Keratinocyte (primary cell): ENCODE data around the gene PCDHAC1. TPM values are rescaled to one million over a fixed set of nuclear protein-coding genes. Genes with fewer than 3 reads are reported as not detected.
A peak's percentile ranks its signal among the peaks of the same experiment; 100 is the strongest.

ENCODE experiments used
- DNase-seq: peaks from one replicate; pipeline ENCODE4 v3.0.0-alpha.2; 2011; ENCODE audit warnings: low read depth, missing footprints, low spot score
- FAIRE-seq: peaks from 2 replicates; lab custom pipeline; 2011; peaks lifted over from hg19 to GRCh38; lab: Jason Lieb, UNC
- H2AFZ ChIP-seq: 2 replicates; pipeline ENCODE4 v1.6.0; 2012; ENCODE audit warnings: low read length, control low read depth, inconsistent platforms; ENCODE audit not compliant: control insufficient read depth
- H3K27ac ChIP-seq: 2 replicates; pipeline ENCODE4 v1.5.1; 2011; ENCODE audit warnings: low read length; ENCODE audit not compliant: control insufficient read depth, insufficient read depth
- H3K27me3 ChIP-seq: 3 replicates; pipeline ENCODE4 v1.6.0; 2011; ENCODE audit warnings: low read length; ENCODE audit not compliant: control insufficient read depth, insufficient read depth; ENCODE audit errors: extremely low read depth
- H3K36me3 ChIP-seq, 2 experiments: 2 replicates in 1 of 2; 3 replicates in 1 of 2; pipeline ENCODE4 v1.5.1; 2011; ENCODE audit warnings: low read length in 2 of 2, mild to moderate bottlenecking in 1 of 2; ENCODE audit not compliant: control insufficient read depth in 2 of 2, insufficient read depth in 2 of 2; ENCODE audit errors: extremely low read depth in 1 of 2
- H3K4me1 ChIP-seq: 3 replicates; pipeline ENCODE4 v1.5.1; 2011; ENCODE audit warnings: low read length; ENCODE audit not compliant: control insufficient read depth, insufficient read depth; ENCODE audit errors: extremely low read depth
- H3K4me2 ChIP-seq: 3 replicates; pipeline ENCODE4 v1.6.0; 2011; ENCODE audit warnings: low read depth, low read length; ENCODE audit not compliant: control insufficient read depth, insufficient read depth; ENCODE audit errors: extremely low read depth
- H3K4me3 ChIP-seq, 3 experiments: fragments of 200-600 bp in 1 of 3; sonication (generic) in 1 of 3; 2 replicates in 2 of 3; 3 replicates in 1 of 3; pipeline ENCODE4 v1.5.1; 2011 to 2016; ENCODE audit warnings: low read length in 3 of 3, mild to moderate bottlenecking in 3 of 3, control low read depth in 2 of 3, inconsistent platforms in 1 of 3, low read depth in 1 of 3, mixed read lengths in 1 of 3, mixed run types in 1 of 3, moderate library complexity in 1 of 3; ENCODE audit not compliant: control insufficient read depth in 2 of 3, insufficient read depth in 2 of 3; ENCODE audit errors: extremely low read depth in 1 of 3
- H3K79me2 ChIP-seq: 2 replicates; pipeline ENCODE4 v1.6.0; 2012; ENCODE audit warnings: low read length; ENCODE audit not compliant: control insufficient read depth, insufficient read depth
- H3K9ac ChIP-seq: 3 replicates; pipeline ENCODE4 v1.6.0; 2011; ENCODE audit warnings: low read length; ENCODE audit not compliant: control insufficient read depth, insufficient read depth; ENCODE audit errors: extremely low read depth
- H3K9me1 ChIP-seq: 3 replicates; pipeline ENCODE4 v1.6.0; 2011; ENCODE audit warnings: low read length; ENCODE audit not compliant: control insufficient read depth, insufficient read depth; ENCODE audit errors: extremely low read depth
- H3K9me3 ChIP-seq: 2 replicates; pipeline ENCODE4 v1.5.1; 2012; ENCODE audit warnings: low read depth, low read length; ENCODE audit not compliant: control insufficient read depth
- H4K20me1 ChIP-seq: 3 replicates; pipeline ENCODE4 v1.6.0; 2011; ENCODE audit warnings: low read length; ENCODE audit not compliant: control insufficient read depth, insufficient read depth; ENCODE audit errors: extremely low read depth
- EZH2 ChIP-seq: IDR thresholded peaks from one replicate; pipeline ENCODE4 v1.6.1; 2012; ENCODE audit warnings: inconsistent platforms, mild to moderate bottlenecking, low read length, moderate library complexity
- dilution Hi-C: fragments of 300-500 bp; cut with MboI; formaldehyde crosslinking; loops from one replicate; pipeline ENCODE4 v1.7.0; 2020; ENCODE audit warnings: low sequenced_read_pairs; ENCODE audit not compliant: extremely low pct_ligation_motif_present
- polyA plus RNA-seq, 5 experiments: library from polyadenylated mRNA; depleted of rRNA in 3 of 5; stranded (reverse) in 3 of 5; stranded (forward) in 1 of 5; unstranded in 1 of 5; fragments of >200 nt; gene quantifications; 1 replicate in 1 of 5; 2 replicates in 3 of 5; 3 replicates in 1 of 5; pipeline versions ENCODE4 v1.2.1 to v1.2.3, GENCODE V29; 2011 to 2012; ENCODE audit warnings: missing spikeins in 2 of 5, low read depth in 1 of 5, low replicate concordance in 1 of 5
- TF ChIP-seq, protein P1 (sequence below), 3 experiments: IDR thresholded peaks in 1 of 3; conservative IDR thresholded peaks in 1 of 3; optimal IDR thresholded peaks in 1 of 3; 2 replicates in 2 of 3; 3 replicates in 1 of 3; pipeline versions ENCODE3 to v1.5.1; 2011; ENCODE audit warnings: low read length in 3 of 3, mild to moderate bottlenecking in 3 of 3, moderate library complexity in 2 of 3, control low read depth in 1 of 3, inconsistent platforms in 1 of 3; ENCODE audit not compliant: insufficient read depth in 2 of 3; ENCODE audit errors: extremely low read depth in 1 of 3

The PCDHAC1 gene
- polyA plus RNA-seq, 1 donor (not counting 4 experiments of a cell fraction or from before 2014, with no cell fraction given) = 0.45 TPM

- dilution Hi-C loops = no loop called here
- H3K9ac ChIP-seq = no peak overlapping the region
- peaks cover 3% of the 10 kb centered on the region for H3K4me1 ChIP-seq
- H3K27ac ChIP-seq = no peak overlapping the region
- H3K4me2 ChIP-seq = no peak overlapping the region
- DNase-seq = no peak
- no peak overlapping the region for H3K4me3 ChIP-seq
- H3K9me3 ChIP-seq = peaks cover 6% of the 10 kb centered on the region
- no peaks in the 10 kb centered on the region for H3K36me3 ChIP-seq
- H3K79me2 ChIP-seq = no peaks in the 10 kb centered on the region
- H4K20me1 ChIP-seq = no peaks in the 10 kb centered on the region
- H3K27me3 ChIP-seq = peaks cover 25% of the 10 kb centered on the region
- TF ChIP-seq, protein P1, sequence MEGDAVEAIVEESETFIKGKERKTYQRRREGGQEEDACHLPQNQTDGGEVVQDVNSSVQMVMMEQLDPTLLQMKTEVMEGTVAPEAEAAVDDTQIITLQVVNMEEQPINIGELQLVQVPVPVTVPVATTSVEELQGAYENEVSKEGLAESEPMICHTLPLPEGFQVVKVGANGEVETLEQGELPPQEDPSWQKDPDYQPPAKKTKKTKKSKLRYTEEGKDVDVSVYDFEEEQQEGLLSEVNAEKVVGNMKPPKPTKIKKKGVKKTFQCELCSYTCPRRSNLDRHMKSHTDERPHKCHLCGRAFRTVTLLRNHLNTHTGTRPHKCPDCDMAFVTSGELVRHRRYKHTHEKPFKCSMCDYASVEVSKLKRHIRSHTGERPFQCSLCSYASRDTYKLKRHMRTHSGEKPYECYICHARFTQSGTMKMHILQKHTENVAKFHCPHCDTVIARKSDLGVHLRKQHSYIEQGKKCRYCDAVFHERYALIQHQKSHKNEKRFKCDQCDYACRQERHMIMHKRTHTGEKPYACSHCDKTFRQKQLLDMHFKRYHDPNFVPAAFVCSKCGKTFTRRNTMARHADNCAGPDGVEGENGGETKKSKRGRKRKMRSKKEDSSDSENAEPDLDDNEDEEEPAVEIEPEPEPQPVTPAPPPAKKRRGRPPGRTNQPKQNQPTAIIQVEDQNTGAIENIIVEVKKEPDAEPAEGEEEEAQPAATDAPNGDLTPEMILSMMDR (optimal IDR thresholded peaks at IDR 0.05 in 1 of 3, IDR thresholded peaks at IDR 0.05 in 1 of 3, conservative IDR thresholded peaks at IDR 0.05 in 1 of 3; ENCODE audit: extremely low read depth in 1 of 3, insufficient read depth in 2 of 3, low read length in 3 of 3) = no peak
- no peak for TF ChIP-seq EZH2
- H2AFZ ChIP-seq = no peak overlapping the region
- FAIRE-seq = no peak
- H3K9me1 ChIP-seq = no peaks in the 10 kb centered on the region
Observed at GRCh38 chr5:140923601-140924000, 2.5 kb upstream of the PCDHAC1 start.

- Histone ChIP-seq H3K9ac (no peak overlapping the region), H3K4me1 (peaks cover 3% of the 10 kb centered on the region), H3K79me2 (no peaks in the 10 kb centered on the region), H4K20me1 (no peaks in the 10 kb centered on the region), H3K9me1 (no peaks in the 10 kb centered on the region), H3K27ac (no peak overlapping the region), H3K4me3 (peak overlapping the region; percentile 36 to 62 (median 55)), H2AFZ (peak overlapping the region; percentile 72), H3K36me3 (no peaks in the 10 kb centered on the region), H3K4me2 (peak overlapping the region; percentile 69), H3K9me3 (peaks cover 6% of the 10 kb centered on the region), H3K27me3 (peaks cover 25% of the 10 kb centered on the region)
- FAIRE-seq (no peak), DNase-seq (no peak)
- dilution Hi-C loops = no loop called here
- peak; percentile 39 for TF ChIP-seq EZH2
- TF ChIP-seq, protein P1 (optimal IDR thresholded peaks at IDR 0.05 in 1 of 3, IDR thresholded peaks at IDR 0.05 in 1 of 3, conservative IDR thresholded peaks at IDR 0.05 in 1 of 3; ENCODE audit: extremely low read depth in 1 of 3, insufficient read depth in 2 of 3, low read length in 3 of 3) = peak; percentile 42 to 94 (median 72)
Observed at GRCh38 chr5:140926443-140927227, 536 bp downstream of the PCDHAC1 start.
